SU-DHL-6 (cell line): ENCODE measurements around the gene PCBP1.
A peak's percentile ranks its signal among the peaks of the same experiment; 100 is the strongest.
"Not testable (repeated sequence)": the region's sequence is repeated elsewhere in the genome, so short reads cannot be mapped to it uniquely, and the experiment has no call there.

Source experiments
- H2AFZ ChIP-seq: fragments of 200-600 bp; sonication (generic); 2 replicates; pipeline ENCODE4 v1.6.1; 2014; ENCODE audit warnings: low read depth, mild to moderate bottlenecking, moderate library complexity, mixed read lengths, antibody characterized with exemption, low read length; ENCODE audit not compliant: severe bottlenecking
- H3F3A ChIP-seq: fragments of 200-600 bp; shearing (Covaris generic); 2 replicates; pipeline ENCODE4 v1.6.0; 2016; ENCODE audit warnings: antibody characterized with exemption, mild to moderate bottlenecking; ENCODE audit not compliant: insufficient read depth
- H3K27ac ChIP-seq: fragments of 200-600 bp; sonication (generic); 2 replicates; pipeline ENCODE4 v1.5.1; 2016; ENCODE audit warnings: low read depth, mild to moderate bottlenecking, low read length, moderate library complexity, mixed read lengths
- H3K27me3 ChIP-seq: fragments of 200-600 bp; sonication (generic), shearing (Covaris generic); 2 replicates; pipeline ENCODE4 v1.6.0; 2014; ENCODE audit warnings: mild to moderate bottlenecking, low read length
- H3K36me3 ChIP-seq: fragments of 200-600 bp; sonication (generic); 2 replicates; pipeline ENCODE4 v1.6.1; 2014; ENCODE audit warnings: mild to moderate bottlenecking, low read length, mixed read lengths
- H3K4me2 ChIP-seq: fragments of 300-600, 200-600 bp; shearing (Covaris generic), sonication (generic); 2 replicates; pipeline ENCODE4 v1.6.0; 2014; ENCODE audit warnings: low read length, low read depth, mild to moderate bottlenecking; ENCODE audit not compliant: poor library complexity, severe bottlenecking
- H3K4me3 ChIP-seq: fragments of 200-600 bp; sonication (generic); 2 replicates; pipeline ENCODE4 v1.5.1; 2014; ENCODE audit warnings: antibody characterized with exemption, low read length, mild to moderate bottlenecking, mixed read lengths; ENCODE audit not compliant: insufficient read depth, poor library complexity, severe bottlenecking
- H3K79me2 ChIP-seq: fragments of 200-600 bp; sonication (generic); 2 replicates; pipeline ENCODE4 v1.6.1; 2014; ENCODE audit warnings: mild to moderate bottlenecking, low read length, moderate library complexity; ENCODE audit not compliant: insufficient read depth
- H3K9ac ChIP-seq: fragments of 200-600 bp; sonication (generic); 2 replicates; pipeline ENCODE4 v1.7.0; 2014; ENCODE audit warnings: mild to moderate bottlenecking, low read length
- H3K9me2 ChIP-seq: fragments of 200-600 bp; sonication (generic); replicated peaks from 2 replicates; pipeline ENCODE4 v1.6.1; 2014; ENCODE audit warnings: low read length; ENCODE audit not compliant: insufficient read depth
- H3K9me3 ChIP-seq: fragments of 200-600 bp; sonication (generic); 2 replicates; pipeline ENCODE4 v1.6.1; 2014; ENCODE audit warnings: low read length, mixed read lengths; ENCODE audit not compliant: insufficient read depth
- H4K20me1 ChIP-seq: fragments of 200-600 bp; sonication (generic); 2 replicates; pipeline ENCODE4 v1.6.1; 2014; ENCODE audit warnings: low read depth, mild to moderate bottlenecking, antibody characterized with exemption, low read length, moderate library complexity, mixed read lengths
- CTCF ChIP-seq: fragments of 200-600 bp; sonication (generic); IDR thresholded peaks from one replicate; pipeline ENCODE4 v1.5.1; 2017; ENCODE audit warnings: antibody characterized with exemption, mild to moderate bottlenecking, low read length, moderate library complexity; ENCODE audit not compliant: insufficient read depth, poor library complexity, severe bottlenecking
- EZH2phosphoT487 ChIP-seq: fragments of 200-600 bp; sonication (generic), shearing (Covaris generic); conservative IDR thresholded peaks from 2 replicates; pipeline ENCODE4 v1.6.1; 2018; ENCODE audit warnings: mild to moderate bottlenecking, antibody characterized with exemption, low read length, moderate library complexity, mixed read lengths

The PCBP1 gene

GRCh38 chr2:70099270-70099669 is 12.0 kb downstream of the PCBP1 start:
- H3K4me3 ChIP-seq = no peak overlapping the region
- H3K27ac ChIP-seq = peak overlapping the region; percentile 67
- no peaks in the 10 kb centered on the region for H3K9me2 ChIP-seq
- H3K9ac ChIP-seq = no peak overlapping the region
- no peaks in the 10 kb centered on the region for H3K27me3 ChIP-seq
- peak overlapping the region; percentile 55 for H3K4me2 ChIP-seq
- H3K36me3 ChIP-seq = no peaks in the 10 kb centered on the region
- peaks cover 64% of the 10 kb centered on the region for H3F3A ChIP-seq
- H3K79me2 ChIP-seq = no peaks in the 10 kb centered on the region; the same call in 1 of the 2 replicates
- H4K20me1 ChIP-seq = no peaks in the 10 kb centered on the region
- peak overlapping the region; percentile 7 for H2AFZ ChIP-seq
- TF ChIP-seq CTCF = no peak
- no peak for TF ChIP-seq EZH2phosphoT487
- no peaks in the 10 kb centered on the region for H3K9me3 ChIP-seq

- Histone ChIP-seq H2AFZ (no peak overlapping the region), H3K9ac (no peak overlapping the region), H3K27me3 (no peaks in the 10 kb centered on the region), H3K9me3 (no peaks in the 10 kb centered on the region), H3K4me3 (no peak overlapping the region), H3K79me2 (no peaks in the 10 kb centered on the region), H3K36me3 (no peaks in the 10 kb centered on the region), H4K20me1 (no peaks in the 10 kb centered on the region), H3F3A (peaks cover 62% of the 10 kb centered on the region), H3K4me2 (peak overlapping the region; percentile 11), H3K9me2 (no peaks in the 10 kb centered on the region), H3K27ac (peak overlapping the region; percentile 67)
- TF ChIP-seq EZH2phosphoT487 (no peak), CTCF (no peak)
Measured at GRCh38 chr2:70101174-70101573, 13.9 kb downstream of the PCBP1 start.

- not testable (repeated sequence) for H3K9ac ChIP-seq, H3K4me3 ChIP-seq, H2AFZ ChIP-seq, H3K27me3 ChIP-seq, H3K9me3 ChIP-seq, H4K20me1 ChIP-seq, H3K36me3 ChIP-seq, H3K9me2 ChIP-seq, H3K79me2 ChIP-seq
- Histone ChIP-seq H3F3A (peaks cover 62% of the 10 kb centered on the region), H3K4me2 (peak overlapping the region; percentile 9), H3K27ac (peak overlapping the region; percentile 22; the same call in 1 of the 2 replicates)
Measured at GRCh38 chr2:70101686-70102085, 14.4 kb downstream of the PCBP1 start.

- Histone ChIP-seq H3K27ac (peak overlapping the region; percentile 93), H3K4me2 (peak overlapping the region; percentile 97), H3F3A (peaks cover 68% of the 10 kb centered on the region), H3K9ac (peak overlapping the region; percentile 69), H2AFZ (peak overlapping the region; percentile 6)
- H3K79me2 ChIP-seq, H3K9me3 ChIP-seq, H3K36me3 ChIP-seq, H3K4me3 ChIP-seq, H3K9me2 ChIP-seq, H4K20me1 ChIP-seq, H3K27me3 ChIP-seq: not testable (repeated sequence)
Measured at GRCh38 chr2:70102323-70102905, 15.1 kb downstream of the PCBP1 start.
